Retina (tissue), 1 donor: ENCODE measurements around the gene PRR14L.
"Not testable (repeated sequence)": the region's sequence is repeated elsewhere in the genome, so short reads cannot be mapped to it uniquely, and the experiment has no call there.

Source experiments
- DNase-seq: peaks from one replicate; pipeline ENCODE4 v3.0.0-alpha.2; 2016

The PRR14L gene

DNA sequence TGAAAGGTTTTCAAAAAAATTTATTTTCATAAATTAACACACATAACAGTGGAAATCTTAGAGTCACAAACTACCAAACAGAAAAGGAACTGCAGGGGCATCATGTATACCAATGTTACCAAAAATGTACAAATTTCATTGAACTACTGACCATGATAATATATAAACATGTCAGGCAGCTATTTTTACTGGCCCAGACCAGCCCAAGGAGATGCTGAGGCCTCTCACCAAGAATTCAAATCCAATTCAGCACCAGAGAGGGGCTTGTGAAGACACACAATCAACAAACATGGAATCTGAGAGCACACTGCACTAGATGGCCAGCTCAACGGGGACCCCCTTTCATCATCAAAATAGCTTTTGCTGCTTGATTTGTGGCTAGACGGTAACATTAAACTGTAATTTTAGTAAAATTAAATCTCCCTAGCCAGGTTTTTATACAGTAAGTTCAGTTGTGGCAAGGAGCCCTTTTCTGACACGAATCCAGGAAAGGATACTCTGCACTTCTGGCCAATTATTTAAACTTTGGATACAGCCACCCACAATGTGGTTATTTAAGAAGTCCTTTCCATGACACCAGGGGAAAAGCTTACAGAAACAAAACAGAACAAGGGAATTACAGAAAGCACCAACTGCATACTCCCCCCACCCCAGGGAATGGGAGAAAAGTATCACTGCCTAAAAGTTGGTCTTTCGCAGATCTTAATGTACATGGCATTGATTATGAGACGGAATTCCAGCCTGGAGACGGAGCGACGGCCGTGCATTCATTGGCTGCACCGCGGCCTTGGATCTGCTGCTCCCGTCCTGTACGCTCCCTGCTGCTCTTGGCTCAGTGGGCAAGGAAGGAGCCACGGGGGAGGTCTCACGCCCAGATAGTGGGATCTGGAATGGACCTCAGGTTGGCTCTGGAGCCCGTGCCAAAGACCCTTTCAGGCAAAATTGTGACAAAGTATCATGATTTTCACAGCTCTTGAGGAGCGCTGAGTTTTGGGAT lies 68.3 kb downstream of the PRR14L start:
- no peak for DNase-seq

DNA sequence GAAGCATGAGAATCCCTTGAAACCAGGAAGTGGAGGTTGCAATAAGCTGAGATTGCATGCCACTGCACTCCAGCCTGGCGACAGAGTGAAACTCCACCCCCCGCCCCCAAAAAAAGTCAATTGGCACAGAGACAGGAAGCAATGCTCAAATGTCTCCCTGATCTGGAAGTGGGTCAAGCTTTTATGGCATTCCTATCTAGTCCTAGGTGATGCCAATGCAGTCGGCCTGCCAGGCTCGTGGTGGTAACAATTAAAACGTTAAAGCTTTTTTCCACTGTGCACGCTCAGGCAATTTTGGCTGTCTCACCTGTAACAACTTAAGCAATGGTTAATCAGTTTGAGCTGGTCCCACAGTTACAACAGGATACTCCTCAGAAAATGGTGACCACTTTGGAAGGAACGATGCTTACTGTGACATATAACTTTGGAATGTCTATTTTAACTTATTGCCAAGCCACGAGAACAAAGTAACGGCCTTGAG lies 69.0 kb downstream of the PRR14L start:
- no peak for DNase-seq

DNA sequence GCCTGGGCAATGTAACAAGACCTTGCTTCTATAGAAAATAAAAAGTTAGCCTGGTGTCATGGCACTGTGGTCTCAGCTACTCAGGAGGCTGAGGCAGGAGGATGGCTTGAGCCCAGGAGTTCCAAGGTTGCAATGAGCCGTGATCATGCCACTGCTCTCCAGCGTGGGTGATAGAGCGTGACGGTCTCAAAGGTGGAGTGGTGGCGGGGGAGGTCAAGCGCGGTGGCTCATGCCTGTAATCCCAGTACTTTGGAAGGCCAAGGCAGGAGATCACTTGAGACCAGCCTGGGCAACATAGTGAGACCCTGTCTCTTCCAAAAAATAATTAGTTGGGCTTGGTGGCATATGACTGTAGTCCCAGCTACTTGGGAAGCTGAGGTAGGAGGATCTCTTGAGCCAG lies 71.2 kb downstream of the PRR14L start:
- DNase-seq: no peak

DNA sequence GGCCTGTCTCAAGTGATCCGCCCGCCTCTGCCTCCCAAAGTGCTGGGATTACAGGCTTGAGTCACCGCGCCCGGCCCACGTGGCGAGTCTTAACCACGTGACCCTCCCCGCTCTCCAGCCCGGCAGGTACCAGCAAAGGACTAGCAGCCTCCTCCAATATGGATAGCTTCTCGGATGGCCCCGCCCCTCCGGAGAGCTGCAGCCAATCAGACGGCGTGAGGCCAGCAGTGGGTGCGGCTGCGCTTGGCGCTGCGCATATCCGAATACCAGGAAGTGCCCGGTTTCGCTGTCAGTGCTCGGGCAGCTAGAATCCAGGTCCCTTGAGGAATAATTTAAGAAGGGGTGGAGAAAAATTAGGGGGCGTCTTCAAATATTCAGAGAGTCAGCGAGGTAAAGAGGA lies 73.2 kb downstream of the PRR14L start:
- DNase-seq: peak; percentile 81

DNA sequence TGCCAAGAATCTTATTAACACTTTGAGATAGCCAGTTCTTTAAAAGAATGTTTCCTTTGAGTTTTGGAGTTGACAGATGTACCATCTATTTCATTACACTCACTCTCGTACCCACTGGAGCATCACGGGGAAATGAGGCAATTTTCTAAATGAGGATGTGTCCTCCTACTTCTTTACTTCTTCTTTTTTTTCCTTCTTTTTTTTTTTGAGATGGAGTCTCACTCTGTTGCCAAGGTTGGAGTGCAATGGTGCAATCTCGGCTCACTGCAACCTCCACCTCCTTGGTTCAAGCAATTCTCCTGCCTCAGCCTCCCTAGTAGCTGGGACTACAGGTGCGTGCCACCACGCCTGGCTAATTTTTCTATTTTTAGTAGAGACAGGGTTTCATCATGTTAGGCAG lies 75.7 kb downstream of the PRR14L start:
- DNase-seq: not testable (repeated sequence)

DNA sequence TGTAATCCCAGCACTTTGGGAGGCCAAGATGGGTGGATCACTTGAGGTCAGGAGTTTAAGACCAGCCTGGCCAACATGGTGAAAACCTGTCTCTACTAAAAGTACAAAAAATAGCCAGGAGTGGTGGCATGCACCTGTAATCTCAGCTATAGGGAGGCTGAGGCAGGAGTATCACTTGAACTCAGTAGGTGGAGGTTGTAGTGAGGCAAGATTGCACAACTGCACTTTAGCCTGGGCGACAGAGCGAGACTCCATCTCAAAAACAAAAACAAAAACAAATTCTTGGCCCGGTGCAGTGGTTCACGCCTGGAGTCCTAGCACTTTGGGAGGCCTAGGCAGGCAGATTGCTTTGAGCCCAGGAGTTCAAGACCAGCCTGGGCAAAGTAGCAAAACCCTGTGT lies 81.1 kb downstream of the PRR14L start:
- DNase-seq: not testable (repeated sequence)

DNA sequence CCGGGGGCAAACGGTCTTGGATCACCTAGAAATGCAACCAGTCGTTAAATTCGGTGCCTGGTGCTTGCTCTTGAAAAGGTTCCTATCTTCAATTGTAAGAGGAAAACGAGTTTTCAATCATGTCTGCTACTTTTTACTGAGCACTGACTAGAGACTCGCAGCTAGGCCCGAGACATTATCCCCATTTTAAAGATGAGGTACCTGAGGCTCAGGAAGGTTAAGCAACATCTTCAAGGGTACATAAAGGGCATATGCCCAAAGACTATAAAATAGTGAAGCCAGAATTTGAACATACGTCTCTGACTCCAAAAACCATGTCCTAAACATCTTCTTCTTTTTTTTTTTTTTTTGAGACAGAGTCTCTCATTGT lies 87.3 kb downstream of the PRR14L start:
- no peak for DNase-seq

DNA sequence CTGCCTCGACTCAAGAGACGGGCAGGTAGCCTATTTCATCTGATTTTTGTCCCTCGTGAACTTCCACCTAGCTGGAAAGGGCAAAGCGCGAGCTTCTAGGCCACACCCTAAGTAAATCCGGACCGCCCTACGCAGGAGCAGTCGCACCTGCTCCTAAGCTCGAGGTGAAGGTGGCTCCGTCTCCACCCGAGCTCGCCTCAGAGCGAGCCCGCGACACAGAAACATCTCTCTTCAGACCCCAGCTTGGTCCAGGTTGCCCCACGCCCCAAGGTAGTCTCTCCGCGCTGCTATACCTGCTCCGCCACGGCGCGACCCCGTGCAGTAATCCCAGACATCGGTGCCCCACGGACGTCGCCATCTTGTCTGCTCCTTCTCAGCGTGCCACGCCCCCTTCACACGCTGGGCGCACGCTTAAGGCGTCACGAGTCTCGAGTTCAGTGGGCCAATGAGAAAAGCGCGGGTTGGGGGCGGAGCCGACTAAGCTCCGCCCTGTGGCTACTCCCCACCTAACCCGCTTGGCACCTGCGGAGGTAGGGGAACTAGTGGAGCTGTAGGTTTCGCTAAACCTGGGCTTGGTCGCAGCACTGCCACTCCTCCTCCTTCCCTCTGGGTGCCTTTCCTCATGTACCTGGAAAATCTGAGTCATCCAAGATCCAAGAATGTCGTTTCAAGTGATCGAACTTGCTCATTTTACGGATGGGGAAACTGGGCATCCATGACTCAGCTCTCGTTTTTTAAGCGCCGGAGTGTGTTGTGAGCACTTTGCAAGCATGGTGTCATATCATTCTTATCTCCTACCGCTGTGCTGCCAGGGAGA lies 87.9 kb downstream of the PRR14L start, which contains the start of gene PISD:
Gene PISD (minus strand): TSS at position 365 of the 817 bp plus-strand sequence. CDS start 7 bp downstream, at position 358.
- DNase-seq: peak; percentile 97

DNA sequence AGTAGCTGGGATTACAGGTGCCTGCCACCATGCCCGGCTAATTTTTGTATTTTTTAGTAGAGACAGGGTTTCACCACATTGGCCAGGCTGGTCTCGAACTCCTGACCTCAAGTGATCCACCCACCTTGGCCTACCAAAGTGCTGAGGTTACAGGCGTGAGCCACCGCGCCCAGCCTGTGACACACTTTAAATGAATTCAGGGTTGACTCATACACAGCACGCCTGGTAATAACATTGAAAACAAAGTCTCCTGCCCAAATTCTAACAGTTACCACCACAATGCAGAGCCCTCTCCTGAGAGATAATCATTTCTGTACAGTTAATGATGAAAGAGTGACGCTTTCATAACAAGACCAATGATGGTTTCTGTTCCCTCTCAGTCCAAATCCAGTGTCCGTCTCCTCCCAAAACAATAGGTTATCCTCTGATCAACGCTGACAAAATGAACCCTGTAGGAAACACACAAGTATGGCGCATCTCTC lies 89.0 kb downstream of the PRR14L start:
- not testable (repeated sequence) for DNase-seq

DNA sequence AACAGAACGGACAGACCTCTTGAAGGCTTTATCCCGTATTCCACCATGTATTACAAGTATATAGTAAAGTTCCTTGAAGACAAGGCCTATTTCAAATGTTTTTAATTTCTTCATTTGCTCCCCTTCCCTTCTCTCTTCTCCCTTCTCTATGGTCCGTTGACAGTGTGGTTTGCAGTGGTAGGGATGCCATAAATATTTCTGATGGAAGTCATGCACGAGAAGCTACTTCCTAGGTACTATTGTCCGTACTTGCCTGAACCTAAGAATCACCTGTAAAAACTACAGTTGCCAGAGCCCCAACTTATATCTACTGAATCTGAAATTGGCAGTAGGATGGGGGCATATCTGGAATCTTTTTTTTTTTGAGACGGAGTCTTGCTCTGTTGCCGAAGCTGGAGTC lies 90.7 kb downstream of the PRR14L start:
- DNase-seq: no peak

DNA sequence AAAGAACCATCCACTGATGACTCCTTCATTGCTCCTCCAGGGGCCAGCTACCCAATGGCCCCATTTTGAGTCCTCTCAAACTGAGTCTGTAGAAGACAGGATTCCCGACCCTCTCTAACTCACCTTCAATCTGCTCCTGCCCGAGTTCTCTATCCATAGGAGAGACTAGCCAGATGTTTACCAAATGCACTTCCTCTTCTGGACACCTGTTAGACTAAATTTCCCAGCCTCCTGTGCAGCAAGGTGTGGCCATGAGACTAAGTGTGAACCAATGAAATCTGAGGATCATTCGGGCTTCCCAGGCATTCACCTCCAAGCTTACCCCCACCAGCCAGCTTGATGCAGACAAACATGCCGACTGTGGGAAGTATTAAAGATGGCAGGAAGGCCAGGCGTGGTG lies 95.5 kb downstream of the PRR14L start:
- DNase-seq: no peak

DNA sequence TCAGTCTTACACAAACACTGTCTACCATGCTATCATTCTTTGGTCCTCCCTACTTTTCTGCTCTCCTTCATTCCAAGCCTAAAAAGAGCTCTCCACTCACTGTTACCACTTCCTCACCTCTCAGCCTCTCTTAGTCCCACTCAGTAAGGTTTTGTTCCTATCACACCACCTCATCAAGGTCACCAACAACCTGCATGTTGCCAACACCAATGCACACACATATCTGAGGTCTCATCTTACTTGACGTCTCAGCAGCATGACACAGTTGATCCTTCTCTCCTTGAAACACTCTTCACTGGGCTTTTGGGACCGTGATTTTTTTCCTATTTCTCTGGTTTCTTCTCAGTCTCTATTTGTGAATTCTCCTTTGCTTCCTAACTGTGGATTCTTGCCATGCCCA lies 96.0 kb downstream of the PRR14L start:
- no peak for DNase-seq

DNA sequence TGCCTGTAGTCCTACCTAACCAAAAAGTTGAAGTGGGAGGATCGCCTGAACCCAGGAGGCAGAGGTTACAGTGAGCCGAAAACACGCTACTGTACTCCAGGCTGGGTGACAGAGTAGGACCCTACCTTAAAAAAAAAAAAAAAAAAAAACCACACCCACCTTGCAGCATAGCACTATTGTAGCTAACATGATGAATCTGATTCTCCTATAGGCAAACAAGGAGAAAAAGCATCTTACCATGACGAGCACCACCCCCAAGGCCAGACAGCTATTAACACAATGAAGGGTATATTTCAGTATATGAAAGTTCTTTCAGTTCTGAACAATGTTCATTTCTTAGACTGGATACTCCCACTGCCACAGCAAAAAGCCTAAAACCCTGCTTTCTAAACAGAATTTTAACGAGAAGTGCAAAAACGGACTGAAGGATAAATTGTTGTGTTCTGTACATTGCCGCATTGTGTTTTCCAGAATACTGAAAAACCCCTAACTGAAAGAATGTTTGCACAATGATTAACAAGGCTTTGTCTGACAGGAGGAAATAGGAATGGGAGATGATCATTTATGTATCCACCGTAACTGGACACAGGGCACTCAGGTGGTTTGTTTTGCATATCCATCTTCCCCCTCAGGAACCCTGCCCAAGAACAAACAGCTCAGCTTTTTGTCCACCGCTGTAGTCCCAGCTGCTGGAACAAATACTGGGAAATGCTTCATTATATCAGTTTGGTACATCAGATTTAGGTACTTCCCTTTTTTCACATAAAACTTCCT lies 96.8 kb downstream of the PRR14L start:
- no peak for DNase-seq

DNA sequence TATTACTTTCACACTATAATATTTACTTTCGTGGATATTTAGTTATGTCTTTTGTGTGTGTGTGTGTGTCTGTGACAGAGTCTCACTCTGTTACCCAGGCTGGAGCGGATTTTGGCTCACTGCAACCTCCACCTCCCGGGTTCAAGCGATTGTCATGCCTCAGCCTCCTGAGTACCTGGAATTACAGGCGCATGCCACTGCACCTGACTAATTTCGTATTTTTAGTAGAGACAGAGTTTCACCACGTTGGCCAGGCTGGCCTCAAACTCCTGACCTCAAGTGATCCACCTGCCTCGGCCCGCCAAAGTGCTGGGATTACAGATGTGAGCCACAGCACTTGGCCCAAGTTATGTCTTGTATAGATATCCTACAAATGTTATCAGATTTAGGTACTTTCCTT lies 97.8 kb downstream of the PRR14L start:
- DNase-seq: no peak

DNA sequence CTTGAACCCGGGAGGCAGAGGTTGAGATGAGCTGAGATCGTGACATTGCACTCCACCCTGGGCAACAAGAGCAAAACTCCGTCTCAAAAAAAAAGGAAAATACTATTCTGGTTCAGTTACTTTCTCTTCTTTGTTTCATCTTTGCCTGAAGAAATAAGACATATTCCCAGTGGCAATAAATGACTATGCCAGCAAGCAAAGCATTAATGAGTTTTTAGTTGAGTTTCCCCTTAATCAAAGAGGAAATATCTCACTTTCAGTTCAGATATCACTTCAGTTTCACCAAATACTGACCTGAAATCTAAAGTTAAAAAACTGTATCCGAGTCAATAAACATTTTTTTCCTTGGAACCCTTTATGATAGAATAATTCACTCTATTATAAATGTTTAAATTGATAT lies 98.3 kb downstream of the PRR14L start:
- no peak for DNase-seq

DNA sequence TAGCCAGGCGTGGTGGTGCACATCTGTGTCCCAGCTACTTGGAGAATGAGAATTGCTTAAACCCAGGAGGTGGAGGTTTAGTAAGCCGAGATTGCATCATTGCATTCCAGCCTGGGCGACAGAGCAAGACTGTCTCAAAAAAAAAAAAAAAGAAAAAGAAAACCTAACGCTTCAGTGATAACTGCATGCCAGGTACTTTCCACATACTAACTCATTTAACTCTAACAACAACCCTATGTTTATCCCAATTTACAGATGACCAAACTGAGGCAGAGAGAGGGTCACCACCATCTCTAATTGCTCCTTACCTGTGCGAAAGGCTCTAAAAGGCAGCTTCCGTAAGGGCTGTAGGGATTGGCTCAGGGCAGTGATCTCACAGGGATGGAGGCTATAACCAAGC lies 99.5 kb downstream of the PRR14L start:
- no peak for DNase-seq

DNA sequence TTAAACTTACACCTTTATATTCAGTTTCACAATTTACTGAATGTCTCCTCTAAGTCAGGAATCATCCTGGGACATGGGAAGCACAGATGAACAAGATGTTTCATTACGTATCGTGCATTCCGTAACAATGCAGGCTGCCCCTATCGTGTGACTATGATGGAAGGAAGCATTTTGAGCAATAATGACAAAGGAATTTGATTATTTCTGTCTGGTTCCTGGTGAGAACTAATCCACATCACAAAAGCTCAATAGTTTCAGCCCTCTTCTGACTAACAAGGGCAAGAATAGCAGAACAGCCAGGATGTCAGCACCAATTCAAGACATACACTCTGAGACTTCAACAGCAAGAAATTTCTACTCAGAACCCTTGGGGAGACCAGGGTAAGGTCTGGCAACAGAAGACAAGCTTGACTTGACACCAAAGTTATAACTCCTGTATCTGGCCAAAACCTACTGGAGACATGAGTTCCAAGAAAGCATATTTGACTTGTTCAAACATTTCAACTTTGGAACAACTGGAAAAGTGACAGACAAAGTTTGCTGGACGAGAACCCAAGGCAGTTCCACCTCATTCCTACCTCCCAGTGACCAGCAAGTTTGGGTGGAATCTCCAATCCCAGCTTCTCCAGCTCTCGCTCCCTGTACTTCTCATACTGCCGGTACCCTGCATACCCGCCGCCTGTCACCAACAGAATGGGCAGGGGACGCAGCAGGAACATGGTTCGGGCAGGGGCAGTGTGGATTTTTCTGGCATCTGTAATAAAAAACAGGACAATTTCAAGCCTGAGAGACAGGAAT lies 102.2 kb downstream of the PRR14L start:
- DNase-seq: no peak

DNA sequence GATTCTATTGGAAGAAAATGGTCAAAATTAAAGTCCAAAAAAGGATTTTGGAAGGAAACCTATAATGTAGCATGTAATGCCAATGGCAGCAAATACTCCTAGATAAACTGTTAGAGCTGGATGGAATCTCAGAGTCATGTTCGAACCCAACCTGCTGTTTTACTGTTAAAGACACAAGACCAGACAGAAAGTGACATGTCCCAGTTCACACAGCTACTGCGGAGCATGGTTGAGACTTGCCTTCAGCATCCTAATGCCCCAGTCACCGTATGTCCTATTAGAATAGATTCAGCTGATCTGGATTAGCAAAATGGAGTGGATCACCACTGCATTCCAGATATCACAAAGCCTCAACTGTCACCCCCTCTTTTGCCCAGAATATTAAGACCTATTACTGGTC lies 102.9 kb downstream of the PRR14L start:
- no peak for DNase-seq

DNA sequence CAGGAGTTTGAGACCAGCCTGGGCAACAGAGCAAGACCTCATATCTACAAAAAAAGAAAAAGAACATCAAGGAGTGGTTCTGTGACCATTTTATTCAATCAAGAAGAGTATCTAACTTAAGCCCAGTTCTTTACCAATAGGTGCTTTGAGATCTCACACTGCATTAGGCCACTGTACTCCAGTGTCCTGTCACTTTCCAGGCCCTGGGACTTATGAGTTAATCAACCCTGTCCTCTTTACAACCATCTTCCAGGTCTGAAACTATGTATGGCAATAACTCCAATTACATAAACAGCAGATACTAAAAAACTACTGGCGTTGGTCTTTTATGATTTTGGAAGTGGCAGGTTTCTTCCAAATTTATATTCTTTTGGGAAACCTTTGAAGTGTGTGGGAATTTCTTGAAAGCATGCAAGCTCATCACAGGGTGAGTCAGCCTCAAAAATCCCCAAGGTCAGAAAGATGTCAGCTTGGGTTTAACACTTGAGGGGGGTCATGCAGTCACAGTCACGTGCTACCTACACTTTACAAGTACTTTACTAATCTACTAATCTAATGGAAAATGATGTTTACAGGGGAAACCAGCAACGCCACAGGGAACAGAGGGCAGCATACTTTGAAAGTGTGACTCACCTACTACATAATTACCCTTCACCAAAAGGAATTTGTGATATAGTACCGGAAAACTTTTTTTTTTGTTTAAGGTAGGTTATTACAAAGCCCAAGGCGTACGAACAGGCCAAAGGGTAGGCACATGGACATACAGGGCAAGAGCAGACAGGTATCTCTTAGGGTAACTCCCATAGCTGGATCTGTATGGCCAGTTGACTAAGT lies 103.5 kb downstream of the PRR14L start:
- DNase-seq: no peak

DNA sequence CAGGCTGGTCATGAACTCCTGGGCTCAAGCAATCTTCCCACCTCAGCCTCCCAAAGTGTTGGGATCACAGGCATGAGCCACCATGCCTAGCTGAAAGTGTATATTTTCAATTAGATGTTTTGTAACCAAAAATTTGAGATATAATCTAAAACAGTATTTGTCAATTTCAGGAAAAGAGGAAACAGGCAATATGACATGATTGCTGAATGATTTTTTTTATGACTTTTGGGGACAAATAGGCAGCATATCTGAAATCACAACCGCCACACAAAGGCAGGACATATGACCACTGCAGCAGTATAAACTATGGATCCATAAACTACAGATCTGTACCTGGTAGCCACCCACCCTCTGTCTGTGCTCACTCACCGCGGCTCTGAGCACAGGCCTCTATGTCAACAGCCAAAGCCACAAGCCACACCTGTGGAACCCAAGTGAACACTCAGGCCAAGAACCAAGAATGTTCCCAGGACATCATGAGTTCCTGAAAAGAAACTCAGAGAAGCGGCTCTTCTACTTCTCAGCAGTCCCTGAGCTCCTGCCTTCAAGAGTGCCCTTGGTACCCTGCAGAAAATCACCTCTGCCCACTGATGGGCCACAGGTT lies 110.4 kb downstream of the PRR14L start:
- no peak for DNase-seq
